NK-92 (cell line): ENCODE results near the gene TRMT13.
A peak's percentile ranks its signal among the peaks of the same experiment; 100 is the strongest.

ENCODE experiments used
- DNase-seq: peaks from one replicate; lab custom pipeline; 2025; ENCODE audit not compliant: unreplicated experiment; lab: John Stamatoyannopoulos, UW

Gene TRMT13, protein sequence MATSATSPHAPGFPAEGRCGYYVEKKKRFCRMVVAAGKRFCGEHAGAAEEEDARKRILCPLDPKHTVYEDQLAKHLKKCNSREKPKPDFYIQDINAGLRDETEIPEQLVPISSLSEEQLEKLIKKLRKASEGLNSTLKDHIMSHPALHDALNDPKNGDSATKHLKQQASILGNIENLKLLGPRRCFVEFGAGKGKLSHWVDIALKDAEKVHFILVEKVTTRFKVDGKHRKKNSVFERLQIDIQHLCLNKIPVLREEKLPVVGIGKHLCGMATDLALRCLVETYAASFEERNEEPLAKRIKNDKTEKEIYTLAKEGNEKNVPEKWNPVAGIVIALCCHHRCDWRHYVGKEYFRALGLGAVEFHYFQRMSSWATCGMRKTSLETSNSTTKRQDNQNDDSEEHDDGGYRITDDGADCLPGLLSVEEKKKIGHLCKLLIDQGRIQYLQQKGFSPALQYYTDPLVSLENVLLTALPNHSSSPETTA

DNA sequence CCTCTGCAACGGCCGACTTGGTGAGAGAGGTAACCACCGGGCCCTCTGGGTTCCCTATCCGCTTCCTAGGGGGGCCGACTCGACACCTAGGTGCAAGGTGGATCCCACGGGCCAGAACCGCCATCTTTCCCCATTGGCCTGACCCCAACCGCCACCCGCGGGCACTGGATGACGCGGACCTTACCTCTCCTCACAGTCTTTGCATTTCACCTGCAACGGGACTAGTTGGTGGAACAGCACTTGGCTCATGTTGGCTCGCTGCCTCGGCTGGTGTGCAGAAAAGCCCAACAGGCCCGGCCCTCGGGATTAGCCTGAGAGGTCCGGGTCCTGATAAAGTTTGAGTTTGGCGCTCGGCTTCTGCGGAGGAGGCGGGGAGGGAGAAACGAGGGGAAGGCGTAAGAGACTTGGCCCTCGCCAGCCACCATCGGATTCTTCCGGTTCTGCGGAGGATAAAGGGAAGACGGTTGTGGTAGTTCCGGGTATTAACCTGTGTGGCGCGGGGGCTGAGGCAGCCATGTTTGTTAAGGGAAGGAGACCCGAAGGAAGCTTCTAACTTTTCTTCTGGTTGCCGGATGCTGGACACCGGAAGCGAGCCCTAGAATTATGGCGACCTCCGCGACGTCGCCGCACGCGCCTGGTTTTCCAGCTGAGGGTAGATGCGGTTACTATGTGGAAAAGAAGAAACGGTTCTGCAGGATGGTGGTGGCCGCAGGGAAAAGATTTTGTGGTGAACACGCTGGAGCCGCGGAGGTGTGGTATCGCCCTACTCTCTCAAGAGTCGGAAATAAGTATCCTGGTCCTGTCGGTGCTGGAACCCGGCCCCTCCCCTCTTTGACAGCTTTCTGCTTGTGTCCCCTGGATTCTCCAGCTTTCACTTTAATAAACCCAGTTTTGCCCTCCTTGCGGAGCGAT lies at the start of gene TRMT13, which contains the start of gene SASS6:
Gene TRMT13 (plus strand): TSS at position 598 of the 912 bp plus-strand sequence. CDS start 6 bp downstream, at position 604.
Gene SASS6 (minus strand): TSS at position 365 of the 912 bp plus-strand sequence. CDS start 116 bp downstream, at position 249.
- peak; percentile 62 for DNase-seq

DNA sequence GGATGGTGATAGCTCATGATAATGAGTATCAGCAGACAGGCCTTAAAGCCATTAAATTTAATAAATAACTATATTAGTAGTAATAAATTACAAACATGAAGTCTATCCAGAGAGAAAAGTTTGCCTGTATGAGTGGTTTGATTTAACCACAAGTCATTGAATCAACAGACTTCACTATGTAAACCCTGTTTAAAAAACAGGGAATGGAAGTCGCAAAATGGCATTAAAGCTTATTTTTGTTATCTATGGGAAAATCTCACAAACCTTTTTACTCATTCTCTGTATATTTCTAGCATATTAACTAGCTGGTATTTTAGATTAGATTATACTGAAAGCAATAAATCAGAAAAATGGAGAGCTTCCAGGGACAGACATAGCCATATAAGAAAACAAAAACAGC lies 45.6 kb upstream of the TRMT13 start:
- no peak for DNase-seq

DNA sequence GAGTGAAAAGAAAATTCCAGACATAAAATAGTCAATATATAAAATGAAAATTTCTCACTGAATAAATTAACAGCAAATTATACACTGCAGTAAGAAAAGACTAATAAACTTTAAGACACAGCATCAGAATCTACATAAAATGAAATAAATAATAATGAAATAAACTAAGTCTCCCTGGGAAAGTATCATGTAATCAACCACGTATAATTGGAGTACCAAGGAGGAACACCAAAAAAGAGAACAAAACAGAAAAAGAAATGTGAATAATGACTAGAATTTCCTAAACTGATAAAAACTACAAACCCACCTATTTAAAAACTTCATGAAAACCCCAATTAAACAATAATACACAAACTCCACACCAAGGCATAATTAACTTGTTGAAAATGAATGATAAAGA lies 43.9 kb upstream of the TRMT13 start:
- DNase-seq: no peak

DNA sequence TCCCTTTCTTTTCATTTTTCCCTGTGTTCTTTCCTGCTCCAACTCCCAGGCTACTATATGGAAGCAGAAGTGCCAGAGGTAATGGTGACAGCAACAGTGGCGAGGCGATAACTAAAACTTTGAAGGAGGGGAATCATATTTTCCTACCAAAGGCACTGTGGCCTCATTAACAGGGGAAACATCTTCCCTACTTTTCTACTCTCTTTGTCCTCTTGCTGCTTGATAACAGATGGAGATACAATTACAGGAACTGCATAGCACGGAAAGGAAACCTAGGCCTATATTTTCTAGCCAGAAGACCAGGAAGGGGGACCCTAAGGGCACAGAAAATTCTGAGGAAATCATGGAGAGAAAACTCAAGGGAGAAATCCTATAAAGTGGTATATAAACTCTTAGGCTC lies 42.5 kb upstream of the TRMT13 start:
- no peak for DNase-seq

DNA sequence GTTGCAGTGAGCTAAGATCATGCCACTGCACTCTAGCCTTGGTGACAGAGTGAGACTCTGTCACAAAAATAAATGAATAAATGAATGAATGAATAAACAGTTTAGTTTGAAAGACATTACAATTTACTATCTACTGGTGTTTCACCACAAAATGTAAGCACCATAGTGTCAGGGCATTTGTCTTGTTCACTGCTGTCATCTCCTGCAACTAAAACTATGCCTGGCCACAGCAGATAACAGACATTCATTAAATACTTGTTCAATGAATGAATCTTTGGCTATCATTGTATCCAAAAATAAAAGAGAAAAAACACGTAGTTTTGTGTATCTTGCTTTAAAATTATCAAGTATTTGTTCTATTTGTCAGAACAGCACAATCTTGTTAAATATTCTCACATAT lies 32.8 kb upstream of the TRMT13 start:
- DNase-seq: no peak

DNA sequence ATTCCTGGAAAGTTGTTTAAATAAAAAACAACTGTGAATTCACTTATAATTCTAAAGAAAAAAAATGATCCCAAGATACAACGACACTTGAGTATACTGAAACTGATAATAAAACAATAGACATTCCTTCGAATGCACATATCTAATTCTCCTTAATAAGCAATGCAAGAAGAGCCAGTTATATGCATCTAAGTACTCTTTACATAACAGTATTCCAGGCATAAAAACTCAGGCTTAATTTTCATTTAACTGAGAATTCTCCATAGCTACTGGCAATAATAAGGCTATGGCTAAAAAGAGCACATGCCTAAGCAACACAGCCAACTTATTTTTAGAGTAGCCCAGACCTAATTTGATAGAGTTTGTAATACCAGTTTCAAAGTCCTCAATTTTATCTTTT lies 31.4 kb upstream of the TRMT13 start:
- DNase-seq: no peak

DNA sequence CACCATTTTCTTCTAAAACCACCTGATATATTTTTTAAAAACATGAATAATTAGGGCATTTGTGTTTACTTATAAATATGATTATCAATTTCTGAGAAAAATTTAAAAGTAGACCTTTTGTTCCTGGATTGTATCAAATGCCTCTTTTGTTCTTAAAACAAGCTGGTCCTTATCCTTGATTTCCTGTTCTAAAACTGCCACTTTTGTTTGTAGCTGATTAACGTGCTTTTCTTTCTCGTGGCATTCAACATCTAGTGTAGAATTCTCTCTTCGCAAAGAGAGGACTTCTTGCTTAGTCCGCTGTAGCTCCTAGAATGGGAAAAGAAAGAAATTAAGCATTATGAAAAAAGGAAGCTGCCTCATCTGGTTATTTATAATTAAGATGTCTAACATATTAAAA lies 25.3 kb upstream of the TRMT13 start:
- DNase-seq: no peak

DNA sequence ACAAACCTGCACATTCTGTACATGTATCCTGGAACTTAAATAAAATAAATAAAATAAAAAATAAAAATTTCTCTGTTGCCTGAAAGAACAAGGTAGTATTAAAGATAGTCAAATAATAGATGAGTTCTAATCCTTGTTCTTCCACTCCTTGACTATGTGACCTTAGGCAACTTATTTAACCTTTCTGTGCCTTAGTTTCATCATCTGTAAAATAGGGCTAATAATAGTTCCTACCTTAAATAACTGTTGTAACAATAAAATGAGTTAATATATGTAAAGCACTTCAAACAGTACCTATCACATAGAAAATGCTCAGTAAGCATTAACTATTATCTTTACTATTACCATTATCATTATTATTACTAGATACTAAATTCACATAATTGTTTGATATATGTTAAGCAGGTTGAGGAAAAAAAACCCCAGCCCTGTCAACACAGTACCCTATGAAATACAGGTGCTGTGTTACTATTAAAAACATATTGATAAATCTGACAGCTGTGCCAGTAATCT lies 23.4 kb upstream of the TRMT13 start:
- DNase-seq: no peak

DNA sequence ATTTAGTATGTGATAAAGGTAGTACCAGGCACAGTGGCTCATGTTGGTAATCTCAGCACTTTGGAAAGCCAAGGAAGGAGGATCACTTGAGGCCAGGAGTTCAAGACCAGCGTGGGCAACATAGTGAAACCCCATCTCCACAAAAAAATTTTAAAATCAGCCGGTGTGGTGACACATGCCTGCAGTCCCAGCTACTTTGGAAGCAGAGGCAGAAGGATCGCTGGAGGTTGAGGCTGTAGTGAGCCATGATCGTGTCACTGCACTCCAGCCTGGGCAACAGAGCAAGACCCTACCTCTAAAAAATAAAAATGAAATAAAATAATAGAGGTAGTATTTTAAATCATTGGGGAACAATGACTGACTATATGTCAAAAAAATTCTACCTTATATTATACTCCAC lies 17.4 kb upstream of the TRMT13 start:
- DNase-seq: no peak

DNA sequence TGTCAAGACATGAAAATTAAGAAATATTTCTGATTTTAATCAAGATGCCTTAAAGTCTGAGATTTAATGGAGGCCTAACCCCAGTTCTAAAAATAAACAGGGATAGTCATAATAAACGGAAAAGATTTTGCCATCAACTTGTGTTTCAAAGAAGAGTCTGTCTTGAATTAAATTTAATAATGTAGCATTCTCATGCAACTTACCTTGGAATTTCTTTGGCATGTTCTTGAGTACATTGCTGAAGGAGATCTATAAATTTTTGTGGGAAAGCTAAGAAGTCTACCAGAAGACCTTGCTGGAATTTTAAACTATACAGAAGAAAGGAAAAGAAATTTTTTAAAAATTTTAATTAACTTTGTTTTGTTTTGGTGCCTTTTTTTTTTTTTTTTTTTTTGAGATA lies 10.8 kb upstream of the TRMT13 start:
- DNase-seq: no peak

DNA sequence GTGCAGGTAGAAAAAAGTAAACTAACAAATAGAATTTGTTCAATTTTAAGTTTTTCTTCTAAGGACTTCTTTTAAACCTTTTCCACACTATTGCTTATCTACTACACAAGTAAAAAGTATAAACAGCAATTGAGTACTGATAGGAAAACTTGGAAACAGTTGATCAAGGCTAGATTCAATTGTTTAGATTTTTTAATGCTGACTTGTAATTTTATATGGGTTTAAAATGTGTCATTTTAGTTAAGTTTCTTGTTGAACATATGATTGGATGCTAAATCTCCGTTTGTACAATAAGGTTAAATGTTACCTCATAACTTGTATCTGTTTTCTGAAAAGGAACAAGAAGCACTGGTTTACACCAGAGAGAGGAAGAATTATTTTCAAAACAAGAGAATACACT lies 5.7 kb upstream of the TRMT13 start:
- no peak for DNase-seq

DNA sequence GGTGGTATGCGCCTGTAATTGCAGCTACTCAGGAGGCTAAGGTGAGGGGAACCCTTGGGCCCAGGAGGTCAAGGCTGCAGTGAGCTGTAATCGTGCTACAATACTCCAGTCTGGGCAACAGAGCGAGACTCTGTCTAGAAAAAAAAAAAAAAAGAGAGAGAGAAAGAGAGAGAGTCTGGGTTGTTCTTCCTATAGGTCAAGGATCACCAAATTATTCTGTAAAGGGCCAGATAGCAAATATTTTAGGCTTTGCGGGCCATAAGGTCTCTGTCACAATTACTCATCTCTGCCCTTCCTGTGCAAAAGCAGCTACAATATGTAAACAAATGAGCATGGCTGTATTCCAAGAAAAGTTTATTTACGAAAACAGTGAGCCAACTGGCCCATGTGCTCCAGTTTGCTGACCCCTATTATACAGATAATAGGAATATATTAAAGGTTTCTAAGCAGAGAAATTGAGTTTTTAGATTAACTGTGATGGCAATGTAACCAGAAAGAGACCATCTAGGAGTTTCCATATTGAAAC lies 2.3 kb upstream of the TRMT13 start:
- DNase-seq: no peak

DNA sequence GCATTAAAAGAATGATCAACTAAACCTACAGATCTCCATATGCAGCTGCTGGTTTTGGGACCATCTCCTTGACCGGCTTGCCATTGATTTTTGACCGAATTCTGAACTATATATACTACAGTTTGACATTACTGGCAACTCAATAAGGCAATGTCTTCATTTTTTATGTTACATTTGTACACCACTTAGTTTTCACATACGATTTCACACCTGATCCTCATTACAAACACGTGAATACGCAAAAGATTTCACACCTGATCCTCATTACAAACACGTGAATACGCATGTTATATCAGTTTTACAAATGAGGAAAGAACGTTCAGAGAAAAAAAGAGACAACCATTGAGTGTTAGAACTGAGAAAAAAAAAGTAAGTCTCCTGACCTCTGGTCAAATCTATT lies 1.3 kb upstream of the TRMT13 start:
- DNase-seq: no peak

DNA sequence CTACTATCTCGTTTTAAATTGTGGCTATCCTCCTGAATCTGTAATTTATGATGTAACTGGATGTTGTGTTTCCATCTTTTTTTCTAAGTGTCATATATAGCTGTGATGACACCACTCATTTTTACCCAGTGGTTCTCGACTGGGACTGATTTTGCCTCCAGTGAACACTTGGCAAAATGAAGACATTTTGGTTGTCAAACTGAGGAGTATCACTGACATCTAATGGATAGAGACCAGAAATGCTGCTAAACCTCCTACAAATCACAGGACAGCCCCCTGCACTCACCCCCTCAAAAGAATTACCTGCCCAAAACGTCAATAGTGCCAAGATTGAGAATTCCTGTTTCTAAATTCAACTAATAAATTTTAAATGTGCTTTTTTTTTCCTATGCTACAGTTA lies 1.9 kb downstream of the TRMT13 start:
- no peak for DNase-seq

DNA sequence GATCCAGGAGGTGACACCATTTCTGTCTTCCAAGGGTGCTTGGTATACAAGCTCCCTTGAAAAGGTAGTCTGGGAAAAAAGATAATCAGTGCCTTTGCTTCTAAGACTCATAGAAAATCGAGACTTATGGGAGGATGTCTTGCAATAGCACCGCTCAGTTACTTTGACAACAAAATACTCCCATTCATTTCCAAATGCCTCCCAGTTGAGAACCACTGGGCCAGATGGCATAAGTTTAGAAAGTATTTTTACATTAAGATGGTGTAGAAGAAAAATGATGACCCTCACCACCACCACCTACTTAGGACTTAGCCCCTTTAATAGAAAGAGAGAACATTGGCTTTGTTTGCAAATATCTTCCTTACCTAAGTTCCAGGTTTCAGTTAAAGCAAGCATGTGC lies 4.6 kb downstream of the TRMT13 start:
- no peak for DNase-seq

DNA sequence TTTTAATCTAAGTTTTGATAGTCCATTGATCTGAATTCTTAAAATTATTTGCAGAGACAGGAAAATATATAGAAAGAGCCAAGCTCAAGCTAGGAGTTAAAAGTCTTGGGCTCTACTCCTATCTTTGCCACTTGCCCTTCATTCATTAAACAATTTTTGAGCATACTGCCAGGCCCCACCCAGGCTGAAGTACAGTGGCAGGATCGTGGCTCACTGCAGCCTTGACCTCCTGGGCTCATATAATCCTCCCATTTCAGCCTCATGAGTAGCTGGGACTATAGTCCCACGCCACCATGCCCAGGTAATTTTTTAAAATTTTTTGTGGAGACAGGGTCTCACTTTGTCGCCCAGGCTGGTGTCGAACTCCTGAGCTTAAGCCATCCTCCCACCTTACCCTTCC lies 8.2 kb downstream of the TRMT13 start:
- no peak for DNase-seq

DNA sequence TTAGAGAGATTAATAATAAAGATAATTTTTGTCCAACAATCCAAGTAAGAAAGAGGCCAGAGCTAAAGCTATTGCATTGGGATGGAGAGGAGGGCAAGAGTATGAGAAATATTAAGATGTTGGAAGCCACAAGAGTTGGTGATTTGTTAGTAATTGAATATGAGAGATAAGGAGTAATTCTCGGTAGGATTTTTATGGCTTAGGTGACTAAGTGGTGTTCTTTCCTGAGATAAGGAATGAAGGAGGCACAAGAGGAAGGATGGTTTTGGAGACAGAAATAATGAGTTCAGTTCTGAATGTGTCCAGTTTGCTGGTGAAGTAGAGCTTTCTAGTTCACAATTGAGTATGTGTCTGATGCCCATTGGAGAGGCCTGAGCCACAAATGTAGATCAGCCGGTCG lies 9.4 kb downstream of the TRMT13 start:
- no peak for DNase-seq

DNA sequence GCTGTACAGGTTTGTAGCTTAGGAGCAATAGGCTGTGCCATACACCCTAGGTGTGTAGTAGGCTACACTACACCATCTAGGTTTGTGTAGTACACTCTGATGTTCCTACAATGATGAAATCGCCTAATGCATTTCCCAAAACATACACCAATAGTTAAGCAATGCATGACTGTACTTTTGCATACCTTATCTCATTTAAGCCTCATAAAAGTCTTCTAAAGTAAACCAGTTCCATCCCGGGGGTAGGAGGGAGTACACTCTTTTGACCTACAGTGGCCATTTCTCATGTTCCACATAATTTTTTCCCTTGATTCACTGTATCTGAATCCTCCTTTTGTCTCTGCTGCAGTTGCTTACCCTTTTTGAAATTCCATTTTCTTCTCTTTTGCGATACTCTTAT lies 12.2 kb downstream of the TRMT13 start:
- DNase-seq: no peak

DNA sequence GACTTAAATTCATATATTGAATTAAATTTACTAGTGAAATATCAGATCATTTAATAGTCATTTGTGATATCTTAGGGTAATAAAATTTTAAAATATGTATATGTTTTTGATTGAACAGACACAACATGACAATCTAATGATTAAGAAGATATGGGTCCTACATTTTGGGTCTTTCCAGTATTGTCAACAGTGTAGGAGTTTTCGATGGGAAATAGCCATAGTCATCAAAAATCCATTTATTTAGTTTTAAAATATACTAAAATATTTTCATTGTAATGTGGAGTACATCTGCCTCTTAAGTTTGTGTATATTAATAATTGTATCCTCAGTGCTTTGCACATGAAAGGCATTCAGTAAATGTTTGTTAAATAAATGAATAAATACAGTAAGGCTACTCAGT lies 14.0 kb downstream of the TRMT13 start:
- DNase-seq: no peak

DNA sequence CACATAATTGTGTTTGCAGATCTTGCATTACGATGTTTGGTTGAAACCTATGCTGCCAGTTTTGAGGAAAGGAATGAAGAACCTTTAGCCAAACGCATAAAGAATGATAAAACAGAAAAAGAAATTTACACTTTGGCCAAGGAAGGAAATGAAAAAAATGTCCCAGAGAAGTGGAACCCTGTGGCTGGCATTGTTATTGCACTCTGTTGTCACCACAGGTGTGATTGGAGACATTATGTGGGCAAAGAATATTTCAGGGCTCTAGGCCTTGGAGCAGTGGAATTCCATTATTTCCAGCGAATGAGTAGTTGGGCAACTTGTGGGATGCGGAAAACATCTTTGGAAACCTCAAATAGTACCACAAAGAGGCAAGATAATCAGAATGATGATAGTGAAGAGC lies 14.9 kb downstream of the TRMT13 start:
- no peak for DNase-seq

DNA sequence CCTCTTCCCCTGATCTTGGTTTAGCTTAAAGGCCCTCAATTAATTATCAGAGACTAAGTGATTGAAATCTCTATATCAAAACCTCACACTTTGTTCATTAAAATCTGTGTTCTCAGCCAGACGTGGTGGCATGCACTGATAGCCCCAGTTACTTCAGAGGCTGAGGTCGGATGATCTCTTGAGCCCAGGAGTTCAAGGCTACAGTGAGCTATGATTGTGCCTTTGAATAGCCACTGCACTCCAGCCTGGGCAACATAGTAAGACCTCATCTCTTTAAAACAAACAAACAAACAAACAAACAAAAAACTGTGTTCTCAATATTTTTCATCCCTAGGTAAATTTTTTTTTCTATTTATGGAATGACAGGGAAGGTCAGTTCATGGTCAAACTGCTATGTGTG lies 18.7 kb downstream of the TRMT13 start:
- DNase-seq: no peak
